Keratinocyte (primary cell): ENCODE measurements around the gene GRHL3. TPM values are rescaled to one million over a fixed set of nuclear protein-coding genes. Genes with fewer than 3 reads are reported as not detected.

Source experiments
- DNase-seq: peaks from one replicate; pipeline ENCODE4 v3.0.0-alpha.2; 2011; ENCODE audit warnings: low read depth, missing footprints, low spot score
- FAIRE-seq: peaks from 2 replicates; lab custom pipeline; 2011; peaks lifted over from hg19 to GRCh38; lab: Jason Lieb, UNC
- H2AFZ ChIP-seq: 2 replicates; pipeline ENCODE4 v1.6.0; 2012; ENCODE audit warnings: low read length, control low read depth, inconsistent platforms; ENCODE audit not compliant: control insufficient read depth
- H3K27ac ChIP-seq: 2 replicates; pipeline ENCODE4 v1.5.1; 2011; ENCODE audit warnings: low read length; ENCODE audit not compliant: control insufficient read depth, insufficient read depth
- H3K27me3 ChIP-seq: 3 replicates; pipeline ENCODE4 v1.6.0; 2011; ENCODE audit warnings: low read length; ENCODE audit not compliant: control insufficient read depth, insufficient read depth; ENCODE audit errors: extremely low read depth
- H3K36me3 ChIP-seq, 2 experiments: 2 replicates in 1 of 2; 3 replicates in 1 of 2; pipeline ENCODE4 v1.5.1; 2011; ENCODE audit warnings: low read length in 2 of 2, mild to moderate bottlenecking in 1 of 2; ENCODE audit not compliant: control insufficient read depth in 2 of 2, insufficient read depth in 2 of 2; ENCODE audit errors: extremely low read depth in 1 of 2
- H3K4me1 ChIP-seq: 3 replicates; pipeline ENCODE4 v1.5.1; 2011; ENCODE audit warnings: low read length; ENCODE audit not compliant: control insufficient read depth, insufficient read depth; ENCODE audit errors: extremely low read depth
- H3K4me2 ChIP-seq: 3 replicates; pipeline ENCODE4 v1.6.0; 2011; ENCODE audit warnings: low read depth, low read length; ENCODE audit not compliant: control insufficient read depth, insufficient read depth; ENCODE audit errors: extremely low read depth
- H3K4me3 ChIP-seq, 3 experiments: fragments of 200-600 bp in 1 of 3; sonication (generic) in 1 of 3; 2 replicates in 2 of 3; 3 replicates in 1 of 3; pipeline ENCODE4 v1.5.1; 2011 to 2016; ENCODE audit warnings: low read length in 3 of 3, mild to moderate bottlenecking in 3 of 3, control low read depth in 2 of 3, inconsistent platforms in 1 of 3, low read depth in 1 of 3, mixed read lengths in 1 of 3, mixed run types in 1 of 3, moderate library complexity in 1 of 3; ENCODE audit not compliant: control insufficient read depth in 2 of 3, insufficient read depth in 2 of 3; ENCODE audit errors: extremely low read depth in 1 of 3
- H3K79me2 ChIP-seq: 2 replicates; pipeline ENCODE4 v1.6.0; 2012; ENCODE audit warnings: low read length; ENCODE audit not compliant: control insufficient read depth, insufficient read depth
- H3K9ac ChIP-seq: 3 replicates; pipeline ENCODE4 v1.6.0; 2011; ENCODE audit warnings: low read length; ENCODE audit not compliant: control insufficient read depth, insufficient read depth; ENCODE audit errors: extremely low read depth
- H3K9me1 ChIP-seq: 3 replicates; pipeline ENCODE4 v1.6.0; 2011; ENCODE audit warnings: low read length; ENCODE audit not compliant: control insufficient read depth, insufficient read depth; ENCODE audit errors: extremely low read depth
- H3K9me3 ChIP-seq: 2 replicates; pipeline ENCODE4 v1.5.1; 2012; ENCODE audit warnings: low read depth, low read length; ENCODE audit not compliant: control insufficient read depth
- H4K20me1 ChIP-seq: 3 replicates; pipeline ENCODE4 v1.6.0; 2011; ENCODE audit warnings: low read length; ENCODE audit not compliant: control insufficient read depth, insufficient read depth; ENCODE audit errors: extremely low read depth
- EZH2 ChIP-seq: IDR thresholded peaks from one replicate; pipeline ENCODE4 v1.6.1; 2012; ENCODE audit warnings: inconsistent platforms, mild to moderate bottlenecking, low read length, moderate library complexity
- dilution Hi-C: fragments of 300-500 bp; cut with MboI; formaldehyde crosslinking; loops from one replicate; pipeline ENCODE4 v1.7.0; 2020; ENCODE audit warnings: low sequenced_read_pairs; ENCODE audit not compliant: extremely low pct_ligation_motif_present
- polyA plus RNA-seq, 5 experiments: library from polyadenylated mRNA; depleted of rRNA in 3 of 5; stranded (reverse) in 3 of 5; stranded (forward) in 1 of 5; unstranded in 1 of 5; fragments of >200 nt; gene quantifications; 1 replicate in 1 of 5; 2 replicates in 3 of 5; 3 replicates in 1 of 5; pipeline versions ENCODE4 v1.2.1 to v1.2.3, GENCODE V29; 2011 to 2012; ENCODE audit warnings: missing spikeins in 2 of 5, low read depth in 1 of 5, low replicate concordance in 1 of 5
- TF ChIP-seq, protein P1 (sequence below), 3 experiments: IDR thresholded peaks in 1 of 3; conservative IDR thresholded peaks in 1 of 3; optimal IDR thresholded peaks in 1 of 3; 2 replicates in 2 of 3; 3 replicates in 1 of 3; pipeline versions ENCODE3 to v1.5.1; 2011; ENCODE audit warnings: low read length in 3 of 3, mild to moderate bottlenecking in 3 of 3, moderate library complexity in 2 of 3, control low read depth in 1 of 3, inconsistent platforms in 1 of 3; ENCODE audit not compliant: insufficient read depth in 2 of 3; ENCODE audit errors: extremely low read depth in 1 of 3

The GRHL3 gene
- polyA plus RNA-seq, 1 donor (not counting 4 experiments of a cell fraction or from before 2014, with no cell fraction given) = 13.0 TPM

DNA sequence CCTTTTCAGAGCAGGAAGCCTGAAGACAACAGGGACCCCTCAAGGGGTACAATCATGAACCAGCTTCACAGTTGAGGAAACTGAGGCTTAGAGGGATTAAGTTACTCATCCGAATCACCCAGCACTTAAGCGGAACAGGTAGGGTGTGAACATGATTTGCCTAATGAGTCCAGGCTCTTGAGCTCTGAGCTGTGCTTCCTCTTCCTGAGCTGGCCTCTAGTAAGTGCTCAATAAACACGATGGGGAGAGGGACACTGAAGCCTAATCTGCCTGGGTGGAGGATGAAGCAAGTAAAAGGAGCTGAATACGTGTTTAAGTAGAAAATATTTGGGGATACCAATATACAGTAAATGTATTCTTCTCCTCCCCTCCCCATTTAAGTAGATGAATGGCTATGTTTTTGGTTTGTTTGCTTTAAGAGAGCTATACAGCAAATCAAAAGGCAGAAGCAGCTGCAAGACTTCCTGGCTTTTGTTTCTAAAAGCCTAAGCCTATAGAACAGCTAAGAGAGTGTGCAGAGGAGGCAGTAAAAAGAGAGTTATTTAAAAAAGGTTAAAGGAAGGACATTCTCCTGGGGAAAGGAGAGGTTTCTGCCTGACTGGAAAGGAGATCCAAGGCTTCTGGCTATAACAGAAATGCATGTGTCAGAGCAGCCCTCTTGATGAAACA is 74.0 kb downstream of the GRHL3 start:
- no peaks in the 10 kb centered on the region for H3K27me3 ChIP-seq
- no peaks in the 10 kb centered on the region for H3K9me3 ChIP-seq
- H2AFZ ChIP-seq = no peak overlapping the region
- FAIRE-seq = no peak
- dilution Hi-C loops = loop anchor here (10.0 kb wide), 1 partner anchor 198 kb away; no protein-coding TSS in a partner anchor
- H3K4me2 ChIP-seq = no peak overlapping the region
- TF ChIP-seq, protein P1, sequence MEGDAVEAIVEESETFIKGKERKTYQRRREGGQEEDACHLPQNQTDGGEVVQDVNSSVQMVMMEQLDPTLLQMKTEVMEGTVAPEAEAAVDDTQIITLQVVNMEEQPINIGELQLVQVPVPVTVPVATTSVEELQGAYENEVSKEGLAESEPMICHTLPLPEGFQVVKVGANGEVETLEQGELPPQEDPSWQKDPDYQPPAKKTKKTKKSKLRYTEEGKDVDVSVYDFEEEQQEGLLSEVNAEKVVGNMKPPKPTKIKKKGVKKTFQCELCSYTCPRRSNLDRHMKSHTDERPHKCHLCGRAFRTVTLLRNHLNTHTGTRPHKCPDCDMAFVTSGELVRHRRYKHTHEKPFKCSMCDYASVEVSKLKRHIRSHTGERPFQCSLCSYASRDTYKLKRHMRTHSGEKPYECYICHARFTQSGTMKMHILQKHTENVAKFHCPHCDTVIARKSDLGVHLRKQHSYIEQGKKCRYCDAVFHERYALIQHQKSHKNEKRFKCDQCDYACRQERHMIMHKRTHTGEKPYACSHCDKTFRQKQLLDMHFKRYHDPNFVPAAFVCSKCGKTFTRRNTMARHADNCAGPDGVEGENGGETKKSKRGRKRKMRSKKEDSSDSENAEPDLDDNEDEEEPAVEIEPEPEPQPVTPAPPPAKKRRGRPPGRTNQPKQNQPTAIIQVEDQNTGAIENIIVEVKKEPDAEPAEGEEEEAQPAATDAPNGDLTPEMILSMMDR (optimal IDR thresholded peaks at IDR 0.05 in 1 of 3, IDR thresholded peaks at IDR 0.05 in 1 of 3, conservative IDR thresholded peaks at IDR 0.05 in 1 of 3; ENCODE audit: extremely low read depth in 1 of 3, insufficient read depth in 2 of 3, low read length in 3 of 3) = no peak
- TF ChIP-seq EZH2 = no peak
- no peaks in the 10 kb centered on the region for H4K20me1 ChIP-seq
- peaks cover 2% of the 10 kb centered on the region for H3K79me2 ChIP-seq
- DNase-seq = no peak
- H3K4me3 ChIP-seq = no peak overlapping the region
- no peaks in the 10 kb centered on the region for H3K9me1 ChIP-seq
- no peak overlapping the region for H3K27ac ChIP-seq
- H3K4me1 ChIP-seq = peaks cover 29% of the 10 kb centered on the region
- H3K36me3 ChIP-seq = peaks cover 4 to 15% of the 10 kb centered on the region in 2 experiments
- H3K9ac ChIP-seq = peak overlapping the region; percentile 8

DNA sequence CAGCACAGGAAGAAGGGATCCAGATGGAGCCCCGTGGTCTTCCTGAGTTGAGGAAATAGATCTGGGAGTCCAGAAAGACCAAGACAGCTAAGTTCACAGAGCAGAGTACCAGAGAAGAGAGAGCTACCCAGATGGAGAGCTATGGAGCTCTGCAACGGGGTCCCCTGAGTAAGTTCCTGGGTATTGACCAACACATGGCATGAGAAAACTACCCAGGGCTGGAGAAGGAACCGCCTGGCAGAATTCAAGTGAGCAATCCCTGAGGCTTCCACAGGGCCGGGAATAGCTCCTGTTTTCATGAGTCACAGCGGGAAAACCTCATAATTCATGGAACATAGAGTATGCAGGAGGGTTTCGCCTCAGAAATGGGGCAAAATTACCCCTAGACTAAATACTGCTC is 74.7 kb downstream of the GRHL3 start:
- peaks cover 2 to 11% of the 10 kb centered on the region in 2 experiments for H3K36me3 ChIP-seq
- dilution Hi-C loops = loop anchor here (10.0 kb wide), 1 partner anchor 199 kb away; no protein-coding TSS in a partner anchor
- no peak overlapping the region for H2AFZ ChIP-seq
- peak overlapping the region; percentile 51 for H3K9ac ChIP-seq
- TF ChIP-seq, protein P1 (optimal IDR thresholded peaks at IDR 0.05 in 1 of 3, IDR thresholded peaks at IDR 0.05 in 1 of 3, conservative IDR thresholded peaks at IDR 0.05 in 1 of 3; ENCODE audit: extremely low read depth in 1 of 3, insufficient read depth in 2 of 3, low read length in 3 of 3) = no peak
- TF ChIP-seq EZH2 = no peak
- peak overlapping the region in 1 of 3 experiments; percentile 24 for H3K4me3 ChIP-seq
- peak overlapping the region; percentile 62 for H3K27ac ChIP-seq
- H3K27me3 ChIP-seq = no peaks in the 10 kb centered on the region
- DNase-seq (no peak), FAIRE-seq (peak; percentile 68)
- peaks cover 2% of the 10 kb centered on the region for H3K79me2 ChIP-seq
- peaks cover 29% of the 10 kb centered on the region for H3K4me1 ChIP-seq
- H3K9me1 ChIP-seq = no peaks in the 10 kb centered on the region
- H3K4me2 ChIP-seq = peak overlapping the region; percentile 41
- H4K20me1 ChIP-seq = no peaks in the 10 kb centered on the region
- no peaks in the 10 kb centered on the region for H3K9me3 ChIP-seq
